HEK293 (cell line): Measurements from ENCODE around the gene TARS3.

ENCODE experiments used
- BCL11B ChIP-seq: fragments of 450-650 bp; formaldehyde crosslinking; IDR thresholded peaks from 2 replicates; pipeline ENCODE4 v1.5.1; 2016; ENCODE audit warnings: low read depth, missing biosample characterization, missing genetic modification characterization
- CTCF ChIP-seq: fragments of 450-650 bp; formaldehyde crosslinking; IDR thresholded peaks from 2 replicates; pipeline ENCODE4 v1.5.1; 2016; ENCODE audit warnings: missing biosample characterization, missing genetic modification characterization
- MYNN ChIP-seq: fragments of 450-650 bp; formaldehyde crosslinking; IDR thresholded peaks from 2 replicates; pipeline ENCODE4 v1.5.1; 2016; ENCODE audit warnings: missing biosample characterization, missing genetic modification characterization, borderline replicate concordance
- PBX3 ChIP-seq: sonication (generic); formaldehyde crosslinking; IDR thresholded peaks from 2 replicates; pipeline ENCODE4 v1.8.1; 2022; ENCODE audit warnings: mild to moderate bottlenecking, moderate library complexity, missing genetic modification reagents
- TCF7L2 ChIP-seq: IDR thresholded peaks from 2 replicates; pipeline ENCODE4 v1.6.1; 2011; ENCODE audit warnings: low read depth, mild to moderate bottlenecking, inconsistent platforms, low read length, moderate library complexity, borderline replicate concordance
- YY1 ChIP-seq: fragments of 450-650 bp; formaldehyde crosslinking; IDR thresholded peaks from 2 replicates; pipeline ENCODE4 v1.5.1; 2018; ENCODE audit warnings: missing biosample characterization, missing genetic modification characterization
- ZBTB20 ChIP-seq: fragments of 450-650 bp; formaldehyde crosslinking; IDR thresholded peaks from 2 replicates; pipeline ENCODE4 v1.5.1; 2016; ENCODE audit warnings: missing biosample characterization, missing genetic modification characterization
- ZBTB49 ChIP-seq: fragments of 450-650 bp; formaldehyde crosslinking; IDR thresholded peaks from 2 replicates; pipeline ENCODE4 v1.5.1; 2016; ENCODE audit warnings: missing biosample characterization, missing genetic modification characterization, low read depth
- ZNF24 ChIP-seq: fragments of 450-650 bp; formaldehyde crosslinking; IDR thresholded peaks from 2 replicates; pipeline ENCODE4 v1.5.1; 2016; ENCODE audit warnings: missing biosample characterization, missing genetic modification characterization
- ZNF274 ChIP-seq, 2 experiments: fragments of 200-500 bp in 1 of 2; fragments of 450-650 bp in 1 of 2; sonication (Bioruptor generic) in 1 of 2; formaldehyde crosslinking in 1 of 2; IDR thresholded peaks; 2 replicates each; pipeline versions ENCODE4 v1.5.1 to v1.6.1; 2014 to 2016; ENCODE audit warnings: borderline replicate concordance in 1 of 2, inconsistent platforms in 1 of 2, low read length in 1 of 2, missing biosample characterization in 1 of 2, missing genetic modification characterization in 1 of 2
- ZNF394 ChIP-seq: fragments of 450-650 bp; formaldehyde crosslinking; IDR thresholded peaks from 2 replicates; pipeline ENCODE4 v1.5.1; 2016; ENCODE audit warnings: missing biosample characterization, missing genetic modification characterization, mild to moderate bottlenecking, moderate library complexity, borderline replicate concordance
- ZNF747 ChIP-seq: fragments of 450-650 bp; formaldehyde crosslinking; IDR thresholded peaks from 2 replicates; pipeline ENCODE4 v1.5.1; 2016; ENCODE audit warnings: missing biosample characterization, missing genetic modification characterization
- ZNF830 ChIP-seq: fragments of 450-650 bp; IDR thresholded peaks from 2 replicates; pipeline ENCODE4 v1.5.0; 2018; ENCODE audit warnings: missing biosample characterization, missing genetic modification characterization, low read depth, mild to moderate bottlenecking, moderate library complexity

- TF ChIP-seq ZNF747 (tag by site-specific recombination): no peak
- no peak for TF ChIP-seq ZNF24
- TF ChIP-seq CTCF (tag by site-specific recombination): no peak
- no peak for TF ChIP-seq ZNF830 (tag by site-specific recombination)
- TF ChIP-seq ZBTB49 (tag by site-specific recombination): no peak
- TF ChIP-seq TCF7L2: no peak
- TF ChIP-seq MYNN (tag by site-specific recombination): no peak
- TF ChIP-seq ZNF394 (tag by site-specific recombination): no peak
- no peak for TF ChIP-seq ZNF274 (IDR thresholded peaks at IDR 0.05; ENCODE audit: low read length)
- TF ChIP-seq ZNF274 (tag by site-specific recombination; IDR thresholded peaks at IDR 0.05; ENCODE audit: borderline replicate concordance): no peak
- TF ChIP-seq BCL11B (tag by site-specific recombination): no peak
- TF ChIP-seq PBX3 (CRISPR knock-in tag): no peak
- TF ChIP-seq YY1 (tag by site-specific recombination): no peak
- TF ChIP-seq ZBTB20 (tag by site-specific recombination): no peak
Measured at GRCh38 chr15:101625980-101626379, 98.3 kb downstream of the TARS3 start.
